Sigmoid colon (tissue), 7 donors: ENCODE measurements around the gene GNPAT. TPM values are rescaled to one million over a fixed set of nuclear protein-coding genes. Genes with fewer than 3 reads are reported as not detected.

Source experiments
- DNase-seq: peaks from one replicate; pipeline ENCODE4 v3.0.0-alpha.2; 2019
- H3K27ac ChIP-seq, 4 donors: fragments of 200-600 bp; sonication (generic); one replicate each; pipeline ENCODE4 v1.5.1; 2016 to 2019; ENCODE audit warnings: mild to moderate bottlenecking in 1 of 4
- H3K27me3 ChIP-seq, 3 donors: fragments of 200-600 bp; sonication (generic); one replicate each; pipeline ENCODE4 v1.5.1; 2019; ENCODE audit warnings: mild to moderate bottlenecking in 1 of 3
- H3K36me3 ChIP-seq, 4 donors: fragments of 200-600 bp; sonication (generic); one replicate each; pipeline ENCODE4 v1.5.1; 2016 to 2019
- H3K4me1 ChIP-seq, 4 donors: fragments of 200-600 bp; sonication (generic); one replicate each; pipeline ENCODE4 v1.5.1; 2017 to 2019
- H3K4me3 ChIP-seq, 4 donors: fragments of 200-600 bp; sonication (generic); one replicate each; pipeline ENCODE4 v1.5.1; 2017 to 2019; ENCODE audit warnings: mild to moderate bottlenecking in 2 of 4, moderate library complexity in 1 of 4
- H3K9me3 ChIP-seq, 4 donors: fragments of 200-600 bp in 3 of 4; sonication (generic) in 3 of 4; one replicate each; pipeline versions ENCODE4 v1.5.1 to v1.6.1; 2013 to 2019
- CTCF ChIP-seq, 4 experiments: fragments of 450-650 bp in 3 of 4; fragments of 200-600 bp in 1 of 4; IDR thresholded peaks; one replicate each; pipeline ENCODE4 v1.5.1; 2016 to 2019; ENCODE audit warnings: antibody characterized with exemption in 4 of 4, mild to moderate bottlenecking in 3 of 4, moderate library complexity in 2 of 4
- EP300 ChIP-seq, 4 donors: sonication (generic); formaldehyde crosslinking; IDR thresholded peaks; one replicate each; pipeline ENCODE4 v1.6.1; 2017; ENCODE audit warnings: antibody characterized with exemption in 4 of 4
- POLR2A ChIP-seq, 2 donors: fragments of 450-650 bp; IDR thresholded peaks; one replicate each; pipeline ENCODE4 v1.6.1; 2016; ENCODE audit warnings: antibody characterized with exemption in 2 of 2, mild to moderate bottlenecking in 2 of 2, moderate library complexity in 2 of 2
- POLR2AphosphoS5 ChIP-seq, 4 donors: sonication (generic); formaldehyde crosslinking; IDR thresholded peaks; one replicate each; pipeline ENCODE4 v1.6.1; 2017; ENCODE audit warnings: antibody characterized with exemption in 4 of 4
- WGBS, 2 donors: extraction: QIAGEN DNeasy Blood & Tissue Kit; methylation state at CpG; one replicate each; pipeline ENCODE4 v1.1.7; 2013; 5-methylcytosine and 5-hydroxymethylcytosine counted together
- intact Hi-C: fragments of 100-400 bp; cut with DNase I; formaldehyde crosslinking; loops from one replicate; pipeline ENCODE4 v1.15.1; 2023
- polyA plus RNA-seq, 3 donors: library from polyadenylated mRNA; stranded (reverse); fragments of 200-250 nt; gene quantifications; one replicate each; pipeline ENCODE4 v1.2.3, GENCODE V29; 2013
- total RNA-seq, 4 donors: library from RNA; depleted of rRNA; stranded (reverse); fragments of >200 nt; gene quantifications; one replicate each; pipeline ENCODE4 v1.1.0, GENCODE V29; 2016
- donor health status: healthy with polysubstance abuse.
- donor health status: Bipolar disorder and iron deficiency.
- donor health status: healthy.

GNPAT gene
- total and polyA plus RNA-seq, 7 donors: 29.4 to 58.9 (median 45.9) TPM

- H3K4me3 ChIP-seq: no peak overlapping the region
- DNase-seq: no peak
- H3K36me3 ChIP-seq: peaks cover 0 to 40% (median 0%) of the 10 kb centered on the region in 4 donors
- H3K9me3 ChIP-seq: no peaks in the 10 kb centered on the region
- WGBS, 2 donors: 22 to 72% methylated on average over 14 of the region's 14 CpGs
- intact Hi-C loops: no loop called here
- TF ChIP-seq POLR2A (IDR thresholded peaks at IDR 0.05) (no peak), CTCF (IDR thresholded peaks at IDR 0.05) (no peak), EP300 (IDR thresholded peaks at IDR 0.05) (no peak), POLR2AphosphoS5 (IDR thresholded peaks at IDR 0.05) (no peak)
- no peaks in the 10 kb centered on the region for H3K4me1 ChIP-seq
- no peak overlapping the region for H3K27ac ChIP-seq
- H3K27me3 ChIP-seq: no peaks in the 10 kb centered on the region
These were observed 7.9 kb upstream of the GNPAT start for GRCh38 chr1:231232870-231233734.

- Histone ChIP-seq H3K36me3 (peaks cover 0 to 40% (median 2%) of the 10 kb centered on the region in 4 donors), H3K27me3 (no peaks in the 10 kb centered on the region), H3K9me3 (no peaks in the 10 kb centered on the region), H3K4me1 (no peaks in the 10 kb centered on the region), H3K27ac (no peak overlapping the region), H3K4me3 (no peak overlapping the region)
- TF ChIP-seq POLR2AphosphoS5 (IDR thresholded peaks at IDR 0.05) (no peak), POLR2A (IDR thresholded peaks at IDR 0.05) (no peak), EP300 (IDR thresholded peaks at IDR 0.05) (no peak), CTCF (IDR thresholded peaks at IDR 0.05) (no peak)
- intact Hi-C loops: no loop called here
- whole genome bisulfite sequencing, 2 donors: 21 to 68% methylated on average over 8 of the region's 8 CpGs
- no peak for DNase-seq
These were observed 7.1 kb upstream of the GNPAT start for GRCh38 chr1:231233735-231234417.

- Histone ChIP-seq H3K4me1 (peaks cover 0 to 4% (median 3%) of the 10 kb centered on the region in 4 donors), H3K4me3 (no peak overlapping the region), H3K9me3 (no peaks in the 10 kb centered on the region), H3K27ac (no peak overlapping the region), H3K36me3 (peaks cover 0 to 36% (median 2%) of the 10 kb centered on the region in 4 donors), H3K27me3 (no peaks in the 10 kb centered on the region)
- 14 to 66% methylated on average over 3 of the region's 3 CpGs for WGBS, 2 donors
- intact Hi-C loops: no loop called here
- DNase-seq: no peak
- TF ChIP-seq CTCF (IDR thresholded peaks at IDR 0.05) (no peak), POLR2A (IDR thresholded peaks at IDR 0.05) (no peak), EP300 (IDR thresholded peaks at IDR 0.05) (no peak), POLR2AphosphoS5 (IDR thresholded peaks at IDR 0.05) (no peak)
These were observed 6.5 kb upstream of the GNPAT start for GRCh38 chr1:231234506-231234905.

GRCh38 chr1:231235526-231236207 is 5.3 kb upstream of the GNPAT start:
- Histone ChIP-seq H3K27ac (no peak overlapping the region), H3K4me1 (peaks cover 0 to 14% (median 11%) of the 10 kb centered on the region in 4 donors), H3K36me3 (peaks cover 0 to 33% (median 2%) of the 10 kb centered on the region in 4 donors), H3K4me3 (no peak overlapping the region), H3K27me3 (no peaks in the 10 kb centered on the region), H3K9me3 (no peaks in the 10 kb centered on the region)
- TF ChIP-seq POLR2A (IDR thresholded peaks at IDR 0.05) (no peak), CTCF (IDR thresholded peaks at IDR 0.05) (no peak), POLR2AphosphoS5 (IDR thresholded peaks at IDR 0.05) (no peak), EP300 (IDR thresholded peaks at IDR 0.05) (no peak)
- DNase-seq: no peak
- intact Hi-C loops: no loop called here
- 56 to 87% methylated on average over 3 of the region's 3 CpGs for WGBS, 2 donors
